ENCODE results near the gene PRKN.

DNA sequence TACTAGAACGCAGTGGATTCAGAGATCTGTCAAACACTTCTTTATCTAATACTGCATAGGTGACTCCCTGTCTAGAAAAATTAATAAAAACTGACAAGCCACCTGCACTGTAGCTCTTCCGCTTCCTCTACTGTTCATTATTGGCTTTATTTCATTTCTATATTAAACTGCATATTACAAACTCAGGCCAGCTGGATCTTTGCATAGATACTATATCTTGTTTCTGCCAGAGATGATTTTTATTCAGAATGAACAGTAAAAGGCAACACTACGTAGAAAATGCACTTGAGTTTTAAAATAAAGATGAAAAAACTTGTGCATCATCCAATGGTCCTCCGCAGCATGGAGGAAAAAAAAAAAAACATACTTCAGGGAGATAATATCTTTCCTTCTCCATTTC is 508.3 kb downstream of the PRKN start:
- TF ChIP-seq, protein P1, sequence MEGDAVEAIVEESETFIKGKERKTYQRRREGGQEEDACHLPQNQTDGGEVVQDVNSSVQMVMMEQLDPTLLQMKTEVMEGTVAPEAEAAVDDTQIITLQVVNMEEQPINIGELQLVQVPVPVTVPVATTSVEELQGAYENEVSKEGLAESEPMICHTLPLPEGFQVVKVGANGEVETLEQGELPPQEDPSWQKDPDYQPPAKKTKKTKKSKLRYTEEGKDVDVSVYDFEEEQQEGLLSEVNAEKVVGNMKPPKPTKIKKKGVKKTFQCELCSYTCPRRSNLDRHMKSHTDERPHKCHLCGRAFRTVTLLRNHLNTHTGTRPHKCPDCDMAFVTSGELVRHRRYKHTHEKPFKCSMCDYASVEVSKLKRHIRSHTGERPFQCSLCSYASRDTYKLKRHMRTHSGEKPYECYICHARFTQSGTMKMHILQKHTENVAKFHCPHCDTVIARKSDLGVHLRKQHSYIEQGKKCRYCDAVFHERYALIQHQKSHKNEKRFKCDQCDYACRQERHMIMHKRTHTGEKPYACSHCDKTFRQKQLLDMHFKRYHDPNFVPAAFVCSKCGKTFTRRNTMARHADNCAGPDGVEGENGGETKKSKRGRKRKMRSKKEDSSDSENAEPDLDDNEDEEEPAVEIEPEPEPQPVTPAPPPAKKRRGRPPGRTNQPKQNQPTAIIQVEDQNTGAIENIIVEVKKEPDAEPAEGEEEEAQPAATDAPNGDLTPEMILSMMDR (IDR thresholded peaks at IDR 0.05; ENCODE audit: poor library complexity) = no peak
- TF ChIP-seq EZH2 (IDR thresholded peaks at IDR 0.05; ENCODE audit: borderline replicate concordance) (no peak), EZH2phosphoT487 (IDR thresholded peaks at IDR 0.05; ENCODE audit: low read depth, severe bottlenecking, unreplicated experiment) (no peak)
